Measurements from ENCODE around the gene SIRT2.

Gene SIRT2

DNA sequence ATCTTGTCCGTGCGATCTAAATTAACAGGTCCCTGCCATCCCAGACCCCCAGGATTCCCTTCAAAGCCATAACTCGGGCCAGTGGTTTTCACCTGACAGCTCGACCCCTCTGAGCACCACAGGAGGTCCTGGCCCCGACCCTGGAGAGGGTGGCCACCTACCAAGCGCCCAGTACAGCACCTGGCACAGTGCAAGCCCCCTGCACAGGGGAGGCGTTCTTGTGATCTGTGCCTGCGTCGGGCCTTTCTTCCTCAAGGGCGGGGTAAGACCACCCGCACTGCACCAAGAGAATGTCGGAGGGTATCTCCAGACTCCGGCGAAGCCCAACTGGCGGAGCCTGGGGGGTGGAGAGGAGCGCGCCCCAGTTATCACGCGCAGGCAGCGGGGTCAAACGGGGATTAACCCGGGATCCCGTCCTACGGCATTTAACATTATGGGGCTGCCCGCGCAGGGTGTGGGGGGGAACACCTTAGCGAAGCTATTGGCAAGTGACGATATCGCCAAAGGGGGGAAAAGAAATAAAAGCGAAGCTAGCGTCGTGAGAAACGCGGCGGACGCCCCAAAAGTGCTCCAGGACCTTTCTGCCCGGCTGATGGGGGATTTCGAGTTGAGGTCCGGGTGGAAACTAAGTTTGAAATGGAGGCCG is 48.3 kb downstream of the SIRT2 start (continued):
- TF ChIP-seq YY2 (tag by site-specific recombination; IDR thresholded peaks at IDR 0.05): no peak
- no peak for TF ChIP-seq ZNF76 (tag by site-specific recombination; IDR thresholded peaks at IDR 0.05; ENCODE audit: borderline replicate concordance, low read depth)
- TF ChIP-seq, protein P1, sequence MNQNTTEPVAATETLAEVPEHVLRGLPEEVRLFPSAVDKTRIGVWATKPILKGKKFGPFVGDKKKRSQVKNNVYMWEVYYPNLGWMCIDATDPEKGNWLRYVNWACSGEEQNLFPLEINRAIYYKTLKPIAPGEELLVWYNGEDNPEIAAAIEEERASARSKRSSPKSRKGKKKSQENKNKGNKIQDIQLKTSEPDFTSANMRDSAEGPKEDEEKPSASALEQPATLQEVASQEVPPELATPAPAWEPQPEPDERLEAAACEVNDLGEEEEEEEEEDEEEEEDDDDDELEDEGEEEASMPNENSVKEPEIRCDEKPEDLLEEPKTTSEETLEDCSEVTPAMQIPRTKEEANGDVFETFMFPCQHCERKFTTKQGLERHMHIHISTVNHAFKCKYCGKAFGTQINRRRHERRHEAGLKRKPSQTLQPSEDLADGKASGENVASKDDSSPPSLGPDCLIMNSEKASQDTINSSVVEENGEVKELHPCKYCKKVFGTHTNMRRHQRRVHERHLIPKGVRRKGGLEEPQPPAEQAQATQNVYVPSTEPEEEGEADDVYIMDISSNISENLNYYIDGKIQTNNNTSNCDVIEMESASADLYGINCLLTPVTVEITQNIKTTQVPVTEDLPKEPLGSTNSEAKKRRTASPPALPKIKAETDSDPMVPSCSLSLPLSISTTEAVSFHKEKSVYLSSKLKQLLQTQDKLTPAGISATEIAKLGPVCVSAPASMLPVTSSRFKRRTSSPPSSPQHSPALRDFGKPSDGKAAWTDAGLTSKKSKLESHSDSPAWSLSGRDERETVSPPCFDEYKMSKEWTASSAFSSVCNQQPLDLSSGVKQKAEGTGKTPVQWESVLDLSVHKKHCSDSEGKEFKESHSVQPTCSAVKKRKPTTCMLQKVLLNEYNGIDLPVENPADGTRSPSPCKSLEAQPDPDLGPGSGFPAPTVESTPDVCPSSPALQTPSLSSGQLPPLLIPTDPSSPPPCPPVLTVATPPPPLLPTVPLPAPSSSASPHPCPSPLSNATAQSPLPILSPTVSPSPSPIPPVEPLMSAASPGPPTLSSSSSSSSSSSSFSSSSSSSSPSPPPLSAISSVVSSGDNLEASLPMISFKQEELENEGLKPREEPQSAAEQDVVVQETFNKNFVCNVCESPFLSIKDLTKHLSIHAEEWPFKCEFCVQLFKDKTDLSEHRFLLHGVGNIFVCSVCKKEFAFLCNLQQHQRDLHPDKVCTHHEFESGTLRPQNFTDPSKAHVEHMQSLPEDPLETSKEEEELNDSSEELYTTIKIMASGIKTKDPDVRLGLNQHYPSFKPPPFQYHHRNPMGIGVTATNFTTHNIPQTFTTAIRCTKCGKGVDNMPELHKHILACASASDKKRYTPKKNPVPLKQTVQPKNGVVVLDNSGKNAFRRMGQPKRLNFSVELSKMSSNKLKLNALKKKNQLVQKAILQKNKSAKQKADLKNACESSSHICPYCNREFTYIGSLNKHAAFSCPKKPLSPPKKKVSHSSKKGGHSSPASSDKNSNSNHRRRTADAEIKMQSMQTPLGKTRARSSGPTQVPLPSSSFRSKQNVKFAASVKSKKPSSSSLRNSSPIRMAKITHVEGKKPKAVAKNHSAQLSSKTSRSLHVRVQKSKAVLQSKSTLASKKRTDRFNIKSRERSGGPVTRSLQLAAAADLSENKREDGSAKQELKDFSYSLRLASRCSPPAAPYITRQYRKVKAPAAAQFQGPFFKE (tag by site-specific recombination; IDR thresholded peaks at IDR 0.05; ENCODE audit: borderline replicate concordance): no peak
- TF ChIP-seq, protein P2, sequence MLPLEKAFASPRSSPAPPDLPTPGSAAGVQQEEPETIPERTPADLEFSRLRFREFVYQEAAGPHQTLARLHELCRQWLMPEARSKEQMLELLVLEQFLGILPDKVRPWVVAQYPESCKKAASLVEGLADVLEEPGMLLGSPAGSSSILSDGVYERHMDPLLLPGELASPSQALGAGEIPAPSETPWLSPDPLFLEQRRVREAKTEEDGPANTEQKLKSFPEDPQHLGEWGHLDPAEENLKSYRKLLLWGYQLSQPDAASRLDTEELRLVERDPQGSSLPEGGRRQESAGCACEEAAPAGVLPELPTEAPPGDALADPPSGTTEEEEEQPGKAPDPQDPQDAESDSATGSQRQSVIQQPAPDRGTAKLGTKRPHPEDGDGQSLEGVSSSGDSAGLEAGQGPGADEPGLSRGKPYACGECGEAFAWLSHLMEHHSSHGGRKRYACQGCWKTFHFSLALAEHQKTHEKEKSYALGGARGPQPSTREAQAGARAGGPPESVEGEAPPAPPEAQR (tag by site-specific recombination; IDR thresholded peaks at IDR 0.05): no peak
- TF ChIP-seq ZNF366 (tag by site-specific recombination; conservative IDR thresholded peaks at IDR 0.05): peak; percentile 78; the same call in 1 of the 2 replicates

DNA sequence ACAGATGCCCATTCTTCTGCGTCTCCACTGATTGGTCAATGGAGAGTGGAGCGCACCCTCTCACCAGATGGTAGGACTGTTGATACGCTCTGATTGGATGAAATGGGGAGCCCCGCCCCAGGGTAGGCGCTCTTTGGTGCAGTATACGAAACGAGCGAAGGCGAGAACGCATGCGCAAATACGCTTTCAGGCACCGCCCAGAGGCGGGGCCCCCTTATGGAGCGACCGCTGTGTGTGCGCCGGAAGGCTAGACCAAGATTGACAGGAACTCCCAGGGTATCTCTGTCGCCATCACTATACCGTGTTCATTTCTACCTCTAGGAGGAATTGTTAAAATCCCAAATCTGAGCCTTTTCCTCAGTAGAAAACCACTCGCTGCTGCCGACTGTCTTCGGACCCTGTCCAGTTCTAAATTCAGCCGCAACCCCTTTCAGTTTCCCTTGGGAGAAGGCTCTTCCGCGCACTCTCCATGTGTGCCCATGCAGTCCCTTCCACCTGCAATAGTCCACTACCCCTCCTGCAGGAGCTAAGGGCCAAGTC is 48.9 kb downstream of the SIRT2 start:
- Histone ChIP-seq H3K4me1 (ENCODE audit: control insufficient read depth, insufficient read depth, low read length) (peaks cover 32% of the 10 kb centered on the region), H3K9me3 (ENCODE audit: control insufficient read depth, insufficient read depth, low read depth, low read length) (no peaks in the 10 kb centered on the region), H3K4me3 (ENCODE audit: low read depth, low read length) (peak overlapping the region; percentile 38), H3K27ac (ENCODE audit: extremely low read depth, low read depth, low read length) (peak overlapping the region; percentile 96), H3K36me3 (ENCODE audit: control insufficient read depth in 2 of 2, insufficient read depth in 1 of 2, low read length in 2 of 2) (peaks cover 34 to 36% of the 10 kb centered on the region in 2 experiments)
- ChIA-PET CTCF (no interaction called here), POLR2A (interaction anchor here (0.9 to 2.0 kb wide), 9 partner anchors 8 to 463 kb away, joined by 3 to 15 read pairs (median 5); partner anchors contain the start of genes ECH1, EIF3K, GGN and MRPS12)
- TF ChIP-seq ZNF529 (tag by site-specific recombination; IDR thresholded peaks at IDR 0.05; ENCODE audit: insufficient replicate concordance) (no peak), HOXC10 (CRISPR knock-in tag; IDR thresholded peaks at IDR 0.05) (no peak), WT1 (tag by site-specific recombination; IDR thresholded peaks at IDR 0.05) (no peak), OSR2 (tag by site-specific recombination; IDR thresholded peaks at IDR 0.05) (no peak; the same call in 1 of the 2 replicates), SP3 (tag by site-specific recombination; IDR thresholded peaks at IDR 0.05) (no peak; the same call in 1 of the 2 replicates), BCL11B (tag by site-specific recombination; IDR thresholded peaks at IDR 0.05; ENCODE audit: low read depth) (no peak), SETDB1 (IDR thresholded peaks at IDR 0.05; ENCODE audit: insufficient read length, low read length) (no peak), RBAK (tag by site-specific recombination; IDR thresholded peaks at IDR 0.05) (no peak), ZBTB8A (tag by site-specific recombination; IDR thresholded peaks at IDR 0.05) (peak; percentile 100), ZNF169 (tag by site-specific recombination; IDR thresholded peaks at IDR 0.05) (no peak), SP7 (tag by site-specific recombination; IDR thresholded peaks at IDR 0.05) (peak; percentile 69), ZNF768 (tag by site-specific recombination; IDR thresholded peaks at IDR 0.05) (no peak), ZNF433 (tag by site-specific recombination; IDR thresholded peaks at IDR 0.05; ENCODE audit: low read depth) (no peak), ZNF660 (tag by site-specific recombination; IDR thresholded peaks at IDR 0.05) (peak; percentile 90)
- TF ChIP-seq, protein P3, sequence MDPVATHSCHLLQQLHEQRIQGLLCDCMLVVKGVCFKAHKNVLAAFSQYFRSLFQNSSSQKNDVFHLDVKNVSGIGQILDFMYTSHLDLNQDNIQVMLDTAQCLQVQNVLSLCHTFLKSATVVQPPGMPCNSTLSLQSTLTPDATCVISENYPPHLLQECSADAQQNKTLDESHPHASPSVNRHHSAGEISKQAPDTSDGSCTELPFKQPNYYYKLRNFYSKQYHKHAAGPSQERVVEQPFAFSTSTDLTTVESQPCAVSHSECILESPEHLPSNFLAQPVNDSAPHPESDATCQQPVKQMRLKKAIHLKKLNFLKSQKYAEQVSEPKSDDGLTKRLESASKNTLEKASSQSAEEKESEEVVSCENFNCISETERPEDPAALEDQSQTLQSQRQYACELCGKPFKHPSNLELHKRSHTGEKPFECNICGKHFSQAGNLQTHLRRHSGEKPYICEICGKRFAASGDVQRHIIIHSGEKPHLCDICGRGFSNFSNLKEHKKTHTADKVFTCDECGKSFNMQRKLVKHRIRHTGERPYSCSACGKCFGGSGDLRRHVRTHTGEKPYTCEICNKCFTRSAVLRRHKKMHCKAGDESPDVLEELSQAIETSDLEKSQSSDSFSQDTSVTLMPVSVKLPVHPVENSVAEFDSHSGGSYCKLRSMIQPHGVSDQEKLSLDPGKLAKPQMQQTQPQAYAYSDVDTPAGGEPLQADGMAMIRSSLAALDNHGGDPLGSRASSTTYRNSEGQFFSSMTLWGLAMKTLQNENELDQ (tag by site-specific recombination; IDR thresholded peaks at IDR 0.05; ENCODE audit: low read depth): no peak
- TF ChIP-seq, protein P4, sequence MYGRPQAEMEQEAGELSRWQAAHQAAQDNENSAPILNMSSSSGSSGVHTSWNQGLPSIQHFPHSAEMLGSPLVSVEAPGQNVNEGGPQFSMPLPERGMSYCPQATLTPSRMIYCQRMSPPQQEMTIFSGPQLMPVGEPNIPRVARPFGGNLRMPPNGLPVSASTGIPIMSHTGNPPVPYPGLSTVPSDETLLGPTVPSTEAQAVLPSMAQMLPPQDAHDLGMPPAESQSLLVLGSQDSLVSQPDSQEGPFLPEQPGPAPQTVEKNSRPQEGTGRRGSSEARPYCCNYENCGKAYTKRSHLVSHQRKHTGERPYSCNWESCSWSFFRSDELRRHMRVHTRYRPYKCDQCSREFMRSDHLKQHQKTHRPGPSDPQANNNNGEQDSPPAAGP (tag by site-specific recombination; IDR thresholded peaks at IDR 0.05): peak; percentile 78; the same call in 1 of the 2 replicates
- TF ChIP-seq, protein P5, sequence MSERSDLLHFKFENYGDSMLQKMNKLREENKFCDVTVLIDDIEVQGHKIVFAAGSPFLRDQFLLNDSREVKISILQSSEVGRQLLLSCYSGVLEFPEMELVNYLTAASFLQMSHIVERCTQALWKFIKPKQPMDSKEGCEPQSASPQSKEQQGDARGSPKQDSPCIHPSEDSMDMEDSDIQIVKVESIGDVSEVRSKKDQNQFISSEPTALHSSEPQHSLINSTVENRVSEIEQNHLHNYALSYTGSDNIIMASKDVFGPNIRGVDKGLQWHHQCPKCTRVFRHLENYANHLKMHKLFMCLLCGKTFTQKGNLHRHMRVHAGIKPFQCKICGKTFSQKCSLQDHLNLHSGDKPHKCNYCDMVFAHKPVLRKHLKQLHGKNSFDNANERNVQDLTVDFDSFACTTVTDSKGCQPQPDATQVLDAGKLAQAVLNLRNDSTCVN (tag by site-specific recombination; optimal IDR thresholded peaks at IDR 0.05): no peak
- TF ChIP-seq, protein P6, sequence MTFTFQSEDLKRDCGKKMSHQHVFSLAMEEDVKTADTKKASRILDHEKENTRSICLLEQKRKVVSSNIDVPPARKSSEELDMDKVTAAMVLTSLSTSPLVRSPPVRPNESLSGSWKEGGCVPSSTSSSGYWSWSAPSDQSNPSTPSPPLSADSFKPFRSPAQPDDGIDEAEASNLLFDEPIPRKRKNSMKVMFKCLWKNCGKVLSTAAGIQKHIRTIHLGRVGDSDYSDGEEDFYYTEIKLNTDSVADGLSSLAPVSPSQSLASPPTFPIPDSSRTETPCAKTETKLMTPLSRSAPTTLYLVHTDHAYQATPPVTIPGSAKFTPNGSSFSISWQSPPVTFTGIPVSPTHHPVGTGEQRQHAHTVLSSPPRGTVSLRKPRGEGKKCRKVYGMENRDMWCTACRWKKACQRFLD (tag by site-specific recombination; IDR thresholded peaks at IDR 0.05): no peak
